PFSK-1 (cell line): ENCODE results near the gene CALML6.

Experiments used
- FOXP2 ChIP-seq: optimal IDR thresholded peaks from 2 replicates; pipeline ENCODE3; 2011; ENCODE audit warnings: borderline replicate concordance, control low read depth, inconsistent platforms; ENCODE audit not compliant: insufficient read depth; ENCODE audit errors: extremely low read length, extremely low read depth
- POLR2AphosphoS5 ChIP-seq: IDR thresholded peaks from 2 replicates; pipeline ENCODE4 v1.6.1; 2012; ENCODE audit warnings: low read depth, mild to moderate bottlenecking, control low read depth, low read length, moderate library complexity
- SIN3A ChIP-seq: IDR thresholded peaks from 2 replicates; pipeline ENCODE4 v1.6.1; 2012; ENCODE audit warnings: mild to moderate bottlenecking, low read length, moderate library complexity, borderline replicate concordance; ENCODE audit not compliant: insufficient read depth
- TAF1 ChIP-seq: IDR thresholded peaks from 2 replicates; pipeline ENCODE4 v1.6.1; 2012; ENCODE audit warnings: low read length, control low read depth, borderline replicate concordance; ENCODE audit not compliant: insufficient read depth
- TF ChIP-seq, protein P1 (sequence below), 2 experiments: IDR thresholded peaks; 2 replicates each; pipeline versions ENCODE4 v1.6.1 to v1.8.0; 2011 to 2012; ENCODE audit warnings: low read depth in 2 of 2, low read length in 2 of 2, control low read depth in 1 of 2, inconsistent platforms in 1 of 2, mild to moderate bottlenecking in 1 of 2, moderate library complexity in 1 of 2; ENCODE audit not compliant: insufficient read depth in 1 of 2

CALML6 gene

DNA sequence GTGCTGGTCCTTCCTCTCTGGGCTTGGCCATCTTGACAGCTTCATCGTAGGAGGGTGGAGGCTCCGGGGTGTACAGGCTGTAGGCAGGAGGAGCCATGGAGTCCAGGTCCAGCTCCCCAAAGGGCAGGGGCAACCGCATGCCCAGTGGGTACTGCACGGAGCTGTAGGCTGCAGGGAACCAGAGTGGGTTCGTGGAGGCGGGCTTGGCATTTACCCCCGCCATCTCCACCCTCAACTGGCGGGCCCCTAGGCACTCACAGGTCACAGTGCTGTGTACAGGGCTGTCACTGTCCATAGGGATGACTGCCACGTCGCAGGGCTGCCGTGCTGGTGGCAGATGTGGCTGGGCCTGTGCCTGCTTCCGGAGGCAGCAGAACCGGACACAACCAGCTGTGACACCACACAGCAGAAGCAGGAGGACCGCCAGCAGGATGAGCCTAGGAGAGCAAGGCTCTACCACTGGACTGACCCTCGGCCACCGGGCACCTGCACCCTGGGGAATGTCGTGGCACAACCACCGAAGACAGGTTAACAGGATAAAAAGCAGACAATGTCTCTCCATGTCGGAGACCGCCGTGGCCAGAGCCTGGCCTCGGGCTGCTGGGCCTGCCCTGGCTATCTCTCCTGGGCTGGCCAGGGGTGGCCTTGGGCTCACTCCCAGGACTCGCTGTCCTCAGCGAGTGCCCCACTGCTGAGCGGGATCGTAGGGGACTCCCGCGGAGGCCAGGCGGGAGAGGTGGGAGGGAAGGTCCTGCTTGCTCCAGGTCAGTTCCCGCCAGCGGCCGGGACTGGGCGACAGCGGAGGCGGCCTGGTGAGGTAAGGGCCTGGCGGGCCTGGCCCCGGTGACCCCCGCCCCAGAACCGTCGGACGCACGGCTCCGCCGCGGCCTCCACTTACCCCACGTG is 3.2 kb downstream of the CALML6 start:
- TF ChIP-seq TAF1 (no peak), FOXP2 (no peak), SIN3A (no peak), POLR2AphosphoS5 (no peak)
- TF ChIP-seq, protein P1, sequence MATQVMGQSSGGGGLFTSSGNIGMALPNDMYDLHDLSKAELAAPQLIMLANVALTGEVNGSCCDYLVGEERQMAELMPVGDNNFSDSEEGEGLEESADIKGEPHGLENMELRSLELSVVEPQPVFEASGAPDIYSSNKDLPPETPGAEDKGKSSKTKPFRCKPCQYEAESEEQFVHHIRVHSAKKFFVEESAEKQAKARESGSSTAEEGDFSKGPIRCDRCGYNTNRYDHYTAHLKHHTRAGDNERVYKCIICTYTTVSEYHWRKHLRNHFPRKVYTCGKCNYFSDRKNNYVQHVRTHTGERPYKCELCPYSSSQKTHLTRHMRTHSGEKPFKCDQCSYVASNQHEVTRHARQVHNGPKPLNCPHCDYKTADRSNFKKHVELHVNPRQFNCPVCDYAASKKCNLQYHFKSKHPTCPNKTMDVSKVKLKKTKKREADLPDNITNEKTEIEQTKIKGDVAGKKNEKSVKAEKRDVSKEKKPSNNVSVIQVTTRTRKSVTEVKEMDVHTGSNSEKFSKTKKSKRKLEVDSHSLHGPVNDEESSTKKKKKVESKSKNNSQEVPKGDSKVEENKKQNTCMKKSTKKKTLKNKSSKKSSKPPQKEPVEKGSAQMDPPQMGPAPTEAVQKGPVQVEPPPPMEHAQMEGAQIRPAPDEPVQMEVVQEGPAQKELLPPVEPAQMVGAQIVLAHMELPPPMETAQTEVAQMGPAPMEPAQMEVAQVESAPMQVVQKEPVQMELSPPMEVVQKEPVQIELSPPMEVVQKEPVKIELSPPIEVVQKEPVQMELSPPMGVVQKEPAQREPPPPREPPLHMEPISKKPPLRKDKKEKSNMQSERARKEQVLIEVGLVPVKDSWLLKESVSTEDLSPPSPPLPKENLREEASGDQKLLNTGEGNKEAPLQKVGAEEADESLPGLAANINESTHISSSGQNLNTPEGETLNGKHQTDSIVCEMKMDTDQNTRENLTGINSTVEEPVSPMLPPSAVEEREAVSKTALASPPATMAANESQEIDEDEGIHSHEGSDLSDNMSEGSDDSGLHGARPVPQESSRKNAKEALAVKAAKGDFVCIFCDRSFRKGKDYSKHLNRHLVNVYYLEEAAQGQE (IDR thresholded peaks at IDR 0.05; ENCODE audit: insufficient read depth in 1 of 2, low read depth in 2 of 2, low read length in 2 of 2) = no peak

DNA sequence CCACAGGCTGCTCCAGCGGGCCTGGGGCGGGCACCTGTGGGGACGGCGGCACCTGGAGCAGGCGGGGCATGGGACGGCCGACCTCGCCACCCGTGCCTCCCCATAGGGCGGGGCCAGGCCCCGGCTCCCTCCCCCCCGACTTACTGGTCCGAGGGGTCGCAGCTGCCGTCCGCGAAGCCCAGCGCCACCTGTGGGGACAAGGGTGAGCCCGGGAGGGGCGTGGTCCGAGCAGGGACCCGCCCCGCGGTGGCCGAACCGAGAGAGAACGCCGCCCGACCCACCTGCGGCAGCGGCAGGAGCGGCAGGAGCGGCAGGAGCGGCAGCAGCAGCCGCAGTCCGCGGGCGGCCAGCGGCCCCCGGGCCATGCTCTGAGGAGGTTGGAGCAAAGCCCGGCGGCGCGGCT is 3.8 kb downstream of the CALML6 start, which contains the start of gene TMEM52:
Gene TMEM52 (minus strand): TSS at position 379 of the 403 bp plus-strand sequence. CDS start 14 bp downstream, at position 365.
- no peak for TF ChIP-seq POLR2AphosphoS5
- peak; percentile 2 for TF ChIP-seq FOXP2

DNA sequence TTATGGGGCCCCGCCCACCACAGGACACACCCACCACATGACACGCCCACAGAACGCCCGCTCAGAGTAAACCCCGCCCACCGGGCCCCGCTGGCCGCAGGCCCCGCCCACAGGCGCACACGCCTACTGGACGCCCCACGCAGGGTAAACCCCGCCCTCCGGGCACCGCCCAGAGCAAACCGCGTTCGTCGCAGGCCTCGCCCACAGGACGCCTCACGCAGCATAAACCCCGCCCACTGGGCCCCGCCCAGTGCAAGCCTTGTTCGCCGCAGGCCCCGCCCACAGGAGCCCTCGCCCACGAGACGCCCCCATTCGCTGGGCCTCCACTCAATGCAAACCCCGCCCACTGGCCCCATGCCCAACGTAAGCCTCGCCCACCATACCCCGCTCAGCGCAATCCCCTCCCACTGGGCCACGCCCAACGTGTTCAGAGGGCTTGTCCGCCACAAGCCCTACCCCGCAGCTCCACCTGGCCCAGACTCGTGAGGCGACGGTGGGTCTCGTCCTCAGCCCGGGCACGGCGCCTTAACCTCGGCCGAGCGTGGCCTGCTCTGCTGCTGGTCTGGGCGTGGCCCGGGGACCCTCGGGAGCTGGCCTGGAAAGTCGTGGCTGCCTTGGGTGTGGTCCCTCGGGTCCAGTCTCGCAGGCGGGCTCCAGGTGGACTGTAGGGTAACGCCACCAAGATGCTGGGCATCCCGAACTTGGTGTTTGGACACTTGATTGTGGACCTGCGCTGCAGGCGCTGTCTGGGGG is 4.4 kb downstream of the CALML6 start:
- TF ChIP-seq, protein P1 (IDR thresholded peaks at IDR 0.05; ENCODE audit: insufficient read depth in 1 of 2, low read depth in 2 of 2, low read length in 2 of 2) = no peak
- peak; percentile 8 for TF ChIP-seq FOXP2

DNA sequence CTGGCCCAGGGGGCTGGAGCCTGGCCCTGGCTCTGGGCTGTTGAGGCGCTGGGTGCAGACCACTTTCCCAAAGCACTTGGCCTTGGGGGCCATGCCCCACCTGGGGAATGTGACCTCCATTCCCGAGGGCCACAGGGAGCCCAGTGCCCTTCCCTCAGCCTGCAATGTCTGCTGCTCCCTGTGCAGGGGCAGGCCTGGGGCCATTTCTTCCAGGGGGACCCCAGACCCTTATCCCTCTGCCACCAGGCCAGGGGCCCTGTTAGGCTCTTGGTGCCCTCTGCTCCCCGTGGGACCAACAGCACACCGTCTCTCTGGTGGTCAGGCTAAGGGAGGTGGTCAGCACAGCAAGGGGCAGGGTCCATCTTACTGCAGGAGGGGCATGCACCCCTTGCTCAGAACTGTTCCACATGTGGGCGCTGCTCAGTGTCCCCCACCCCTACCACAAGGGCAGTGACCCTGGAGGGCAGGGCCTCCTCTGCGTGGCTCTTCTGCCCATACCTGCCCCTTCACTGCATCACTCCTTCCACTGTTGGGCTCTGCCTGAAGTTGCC is 5.1 kb downstream of the CALML6 start:
- TF ChIP-seq, protein P1 (IDR thresholded peaks at IDR 0.05; ENCODE audit: insufficient read depth in 1 of 2, low read depth in 2 of 2, low read length in 2 of 2) = no peak
- TF ChIP-seq SIN3A = no peak
- TF ChIP-seq POLR2AphosphoS5 = no peak
- no peak for TF ChIP-seq TAF1
- TF ChIP-seq FOXP2 = no peak

DNA sequence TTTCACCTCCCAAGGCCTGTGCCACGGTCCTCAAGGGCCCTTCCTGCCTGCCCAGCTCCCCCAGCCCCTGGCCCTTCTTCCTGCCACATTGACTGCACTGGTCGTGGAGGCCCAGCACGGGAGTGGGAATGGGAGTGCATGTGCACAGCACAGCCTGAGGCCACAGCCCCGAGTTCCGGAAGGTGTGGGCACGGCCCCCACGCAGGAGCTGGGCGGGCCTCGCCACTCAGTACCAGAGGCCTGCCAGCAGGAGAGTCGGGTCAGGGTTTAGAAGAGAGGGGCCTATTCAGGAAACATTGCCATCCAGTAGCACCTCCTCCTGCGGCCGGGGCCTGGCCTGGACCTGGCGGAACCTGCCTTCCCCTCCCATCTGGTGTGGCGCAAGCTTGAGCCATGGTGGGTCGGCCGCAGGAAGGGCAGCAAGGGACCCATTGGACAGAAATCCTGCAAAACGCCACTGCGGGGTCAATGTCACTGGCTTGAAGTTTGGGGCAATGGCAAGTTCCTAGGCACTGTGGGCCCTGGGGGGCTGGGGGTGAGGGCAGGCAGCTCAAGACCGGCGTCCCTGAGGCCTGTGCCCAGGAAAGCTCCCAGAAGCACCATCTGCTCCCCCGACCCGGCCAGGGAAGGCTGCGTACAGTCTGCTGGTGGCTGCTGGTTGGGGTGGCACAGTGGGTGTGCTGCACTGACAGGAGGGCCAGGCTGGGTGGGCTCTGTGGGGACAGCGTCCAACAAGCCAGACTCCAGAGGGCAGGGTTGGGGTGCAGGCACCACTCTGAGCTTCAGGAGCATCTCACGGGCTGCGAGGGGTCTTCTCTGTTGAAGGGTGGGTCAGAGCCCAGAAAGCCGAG is 5.8 kb downstream of the CALML6 start:
- no peak for TF ChIP-seq TAF1
- no peak for TF ChIP-seq FOXP2
- TF ChIP-seq POLR2AphosphoS5 = no peak
- TF ChIP-seq, protein P1 (IDR thresholded peaks at IDR 0.05; ENCODE audit: insufficient read depth in 1 of 2, low read depth in 2 of 2, low read length in 2 of 2) = no peak
- TF ChIP-seq SIN3A = no peak
